Neural cell (in vitro differentiated cells): ENCODE results near the gene KLHDC9.

Experiments used
- CTCF ChIP-seq: fragments of 450-650 bp; IDR thresholded peaks from 2 replicates; pipeline ENCODE4 v1.5.1; 2014; ENCODE audit warnings: antibody characterized with exemption, mild to moderate bottlenecking, moderate library complexity; ENCODE audit not compliant: poor library complexity, severe bottlenecking
- EP300 ChIP-seq: fragments of 450-650 bp; conservative IDR thresholded peaks from 2 replicates; pipeline ENCODE4 v1.6.1; 2014; ENCODE audit warnings: antibody characterized with exemption, mild to moderate bottlenecking, moderate library complexity; ENCODE audit not compliant: poor library complexity, severe bottlenecking

- TF ChIP-seq CTCF, result no peak
- TF ChIP-seq EP300, result no peak
These were observed 17.1 kb downstream of the KLHDC9 start for GRCh38 chr1:161115132-161115711.
